Astrocyte of the spinal cord (primary cell): ENCODE measurements around the gene MROH2A.
"Not testable (repeated sequence)": the region's sequence is repeated elsewhere in the genome, so short reads cannot be mapped to it uniquely, and the experiment has no call there.

Source experiments
- DNase-seq: peaks from one replicate; pipeline ENCODE4 v3.0.0; 2011; ENCODE audit warnings: low read depth, low spot score
- H3K4me3 ChIP-seq: 2 replicates; pipeline ENCODE4 v1.5.1; 2011; ENCODE audit warnings: low read depth, mild to moderate bottlenecking, low read length, moderate library complexity
- CTCF ChIP-seq: IDR thresholded peaks from 2 replicates; pipeline ENCODE4 v1.5.1; 2012; ENCODE audit warnings: low read depth, mild to moderate bottlenecking, low read length, inconsistent platforms
- in situ Hi-C: cut with HindIII; loops from 2 replicates; pipeline ENCODE4 v1.10.0; 2017; ENCODE audit warnings: low sequenced_read_pairs

Gene MROH2A

GRCh38 chr2:233745073-233745755 is 32.9 kb upstream of the MROH2A start:
- DNase-seq, result no peak
- TF ChIP-seq CTCF, result no peak
- in situ Hi-C loops, result no loop called here

GRCh38 chr2:233745838-233746237 is 32.3 kb upstream of the MROH2A start:
- DNase-seq, in situ Hi-C loops: not testable (repeated sequence)

More at GRCh38 chr2:233745073-233745755, 32.9 kb upstream of the MROH2A start:
- no peak overlapping the region for H3K4me3 ChIP-seq

GRCh38 chr2:233746475-233747282 is 31.5 kb upstream of the MROH2A start:
- TF ChIP-seq CTCF, result no peak
- in situ Hi-C loops, result no loop called here
- no peak for DNase-seq
- no peak overlapping the region for H3K4me3 ChIP-seq

More at GRCh38 chr2:233745838-233746237, 32.3 kb upstream of the MROH2A start:
- not testable (repeated sequence) for H3K4me3 ChIP-seq

- no peak for DNase-seq
- in situ Hi-C loops, result no loop called here
- no peak overlapping the region for H3K4me3 ChIP-seq
- no peak for TF ChIP-seq CTCF
Measured at GRCh38 chr2:233747283-233747544, 30.9 kb upstream of the MROH2A start.

- in situ Hi-C loops, H3K4me3 ChIP-seq: not testable (repeated sequence)
Measured at GRCh38 chr2:233750689-233751088, 27.4 kb upstream of the MROH2A start.

GRCh38 chr2:233751212-233752009 is 26.7 kb upstream of the MROH2A start:
- DNase-seq, H3K4me3 ChIP-seq, in situ Hi-C loops: not testable (repeated sequence)

More at GRCh38 chr2:233750689-233751088, 27.4 kb upstream of the MROH2A start:
- DNase-seq, result not testable (repeated sequence)

GRCh38 chr2:233754872-233755611 is 23.1 kb upstream of the MROH2A start:
- TF ChIP-seq CTCF, result no peak
- no peak overlapping the region for H3K4me3 ChIP-seq
- in situ Hi-C loops, result no loop called here
- DNase-seq, result no peak
